Mesendoderm (in vitro differentiated cells): ENCODE results near the gene IQGAP3.

Experiments
- DNase-seq: peaks from one replicate; pipeline ENCODE4 v3.0.0; 2013
- H2AK5ac ChIP-seq: 2 replicates; pipeline ENCODE4 v1.6.1; 2013; ENCODE audit warnings: low read length, inconsistent platforms
- H2BK120ac ChIP-seq: 2 replicates; pipeline ENCODE4 v1.6.1; 2013; ENCODE audit warnings: low read depth, mild to moderate bottlenecking, low read length, moderate library complexity, mixed read lengths
- H2BK15ac ChIP-seq: replicated peaks from 2 replicates; pipeline ENCODE4 v1.6.1; 2013; ENCODE audit warnings: low read depth, mild to moderate bottlenecking, moderate library complexity
- H2BK5ac ChIP-seq: 2 replicates; pipeline ENCODE4 v1.6.1; 2013; ENCODE audit warnings: low read length, inconsistent platforms
- H3K18ac ChIP-seq: 2 replicates; pipeline ENCODE4 v1.6.1; 2013; ENCODE audit warnings: mild to moderate bottlenecking, low read length, mixed read lengths
- H3K23ac ChIP-seq: one replicate; pipeline ENCODE4 v1.6.1; 2013; ENCODE audit warnings: low read length
- H3K27ac ChIP-seq: 2 replicates; pipeline ENCODE4 v1.5.1; 2013; ENCODE audit warnings: low read depth, mild to moderate bottlenecking, inconsistent platforms, low read length, moderate library complexity
- H3K27me3 ChIP-seq: 2 replicates; pipeline ENCODE4 v1.6.1; 2013; ENCODE audit warnings: low read length, control low read depth, mild to moderate bottlenecking, inconsistent platforms; ENCODE audit not compliant: insufficient read depth, poor library complexity
- H3K36me3 ChIP-seq: 2 replicates; pipeline ENCODE4 v1.6.1; 2013; ENCODE audit warnings: low read length, inconsistent platforms; ENCODE audit not compliant: control insufficient read depth, insufficient read depth
- H3K4ac ChIP-seq: one replicate; pipeline ENCODE4 v1.6.1; 2013; ENCODE audit warnings: low read depth, mild to moderate bottlenecking, low read length, moderate library complexity
- H3K4me1 ChIP-seq: 2 replicates; pipeline ENCODE4 v1.6.1; 2013; ENCODE audit warnings: low read depth, low read length, inconsistent platforms; ENCODE audit not compliant: control insufficient read depth
- H3K4me2 ChIP-seq: 2 replicates; pipeline ENCODE4 v1.6.1; 2013; ENCODE audit warnings: low read length
- H3K4me3 ChIP-seq: 2 replicates; pipeline ENCODE4 v1.5.1; 2013; ENCODE audit warnings: mild to moderate bottlenecking, low read length
- H3K56ac ChIP-seq: one replicate; pipeline ENCODE4 v1.6.1; 2013; ENCODE audit warnings: low read length
- H3K79me1 ChIP-seq: 2 replicates; pipeline ENCODE4 v1.6.1; 2013; ENCODE audit warnings: low read length, inconsistent platforms
- H3K79me2 ChIP-seq: 2 replicates; pipeline ENCODE4 v1.6.1; 2013; ENCODE audit warnings: mild to moderate bottlenecking, low read length; ENCODE audit not compliant: control insufficient read depth, insufficient read depth
- H3K9ac ChIP-seq: 2 replicates; pipeline ENCODE4 v1.6.1; 2013; ENCODE audit warnings: low read length, inconsistent platforms
- H4K5ac ChIP-seq: one replicate; pipeline ENCODE4 v1.6.1; 2013; ENCODE audit warnings: low read length
- H4K8ac ChIP-seq: one replicate; pipeline ENCODE4 v1.6.1; 2013; ENCODE audit warnings: low read depth, mild to moderate bottlenecking, control low read depth, low read length, moderate library complexity
- WGBS: extraction: QIAGEN DNeasy Blood & Tissue Kit; methylation state at CpG from one replicate; pipeline ENCODE4 v1.1.7; 2013; ENCODE audit warnings: low lambda C conversion rate, missing lambda C conversion rate; ENCODE audit not compliant: insufficient coverage; ENCODE audit errors: extremely low coverage; 5-methylcytosine and 5-hydroxymethylcytosine counted together

The IQGAP3 gene

GRCh38 chr1:156528875-156529425 lies 43.4 kb downstream of the IQGAP3 start:
- Histone ChIP-seq H4K8ac (no peak overlapping the region), H2BK5ac (no peak overlapping the region), H4K5ac (no peak overlapping the region), H3K9ac (no peak overlapping the region), H3K23ac (no peak overlapping the region), H3K18ac (no peak overlapping the region), H2AK5ac (no peak overlapping the region), H2BK120ac (no peak overlapping the region), H3K4me2 (no peak overlapping the region), H3K56ac (no peak overlapping the region), H3K4ac (no peak overlapping the region), H3K27ac (no peak overlapping the region), H3K79me2 (no peaks in the 10 kb centered on the region), H2BK15ac (no peak overlapping the region), H3K36me3 (peaks cover 19% of the 10 kb centered on the region), H3K79me1 (no peaks in the 10 kb centered on the region), H3K4me1 (no peaks in the 10 kb centered on the region), H3K27me3 (no peaks in the 10 kb centered on the region), H3K4me3 (no peak overlapping the region)
- no peak for DNase-seq
- WGBS: no CpG with 5 or more reads among the region's 8 CpGs

- Histone ChIP-seq H3K79me2 (no peaks in the 10 kb centered on the region), H3K18ac (no peak overlapping the region), H2BK5ac (no peak overlapping the region), H3K36me3 (peaks cover 15% of the 10 kb centered on the region), H2AK5ac (no peak overlapping the region), H3K4ac (no peak overlapping the region), H4K8ac (no peak overlapping the region), H3K79me1 (no peaks in the 10 kb centered on the region), H3K9ac (no peak overlapping the region), H3K4me1 (no peaks in the 10 kb centered on the region), H3K4me3 (no peak overlapping the region), H3K23ac (no peak overlapping the region), H2BK15ac (no peak overlapping the region), H3K4me2 (no peak overlapping the region), H4K5ac (no peak overlapping the region), H3K27me3 (no peaks in the 10 kb centered on the region), H2BK120ac (no peak overlapping the region), H3K27ac (no peak overlapping the region), H3K56ac (no peak overlapping the region)
- no CpG with 5 or more reads among the region's 5 CpGs for whole genome bisulfite sequencing
- no peak for DNase-seq
Measured at GRCh38 chr1:156528231-156528630, 44.1 kb downstream of the IQGAP3 start.

- Histone ChIP-seq H3K4me2 (no peak overlapping the region), H3K4ac (no peak overlapping the region), H2BK120ac (no peak overlapping the region), H3K4me3 (no peak overlapping the region), H2AK5ac (no peak overlapping the region), H3K27ac (no peak overlapping the region), H3K79me2 (no peaks in the 10 kb centered on the region), H3K9ac (no peak overlapping the region), H3K56ac (no peak overlapping the region), H3K4me1 (no peaks in the 10 kb centered on the region), H3K23ac (no peak overlapping the region), H4K8ac (no peak overlapping the region), H4K5ac (no peak overlapping the region), H3K18ac (no peak overlapping the region), H3K79me1 (no peaks in the 10 kb centered on the region), H2BK5ac (no peak overlapping the region), H3K27me3 (no peaks in the 10 kb centered on the region), H2BK15ac (no peak overlapping the region), H3K36me3 (peaks cover 14% of the 10 kb centered on the region)
- no CpG with 5 or more reads among the region's 2 CpGs for WGBS
- no peak for DNase-seq
Measured at GRCh38 chr1:156527584-156527983, 44.8 kb downstream of the IQGAP3 start.

DNA sequence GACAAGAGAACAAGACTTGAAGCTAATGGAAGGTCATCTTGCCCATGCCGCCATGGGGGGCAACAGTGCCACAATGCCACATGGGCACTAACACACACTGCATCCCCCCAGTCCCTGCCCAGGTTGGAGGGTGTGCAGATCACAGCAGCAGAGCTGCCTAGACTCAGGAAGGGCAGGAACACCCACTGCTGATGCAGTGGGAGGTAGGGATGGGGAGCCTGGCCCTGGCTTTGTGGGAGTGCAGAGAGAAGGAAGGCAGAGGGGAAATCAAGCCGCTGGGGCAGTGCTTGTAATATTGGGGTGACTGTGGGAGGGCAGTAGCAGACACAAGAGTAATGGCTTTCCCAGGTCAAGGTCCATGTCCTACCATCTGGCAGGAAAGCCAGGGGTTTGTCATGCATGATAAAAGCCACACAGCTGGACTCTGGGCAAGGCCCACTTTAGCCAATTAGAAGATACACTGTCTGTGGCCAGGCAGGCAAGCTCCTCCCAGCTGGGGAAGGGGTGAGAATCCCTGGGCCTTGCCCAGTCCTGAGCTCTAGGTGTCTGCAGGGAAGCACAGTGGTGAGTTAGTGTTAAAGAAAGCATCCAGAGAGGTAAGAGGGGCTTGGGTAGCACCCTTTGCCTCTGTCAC lies 46.4 kb downstream of the IQGAP3 start:
- H4K8ac ChIP-seq: no peak overlapping the region
- peaks cover 11% of the 10 kb centered on the region for H3K36me3 ChIP-seq
- no peaks in the 10 kb centered on the region for H3K4me1 ChIP-seq
- no peak overlapping the region for H3K4me3 ChIP-seq
- H3K9ac ChIP-seq: no peak overlapping the region
- no CpG with 5 or more reads among the region's 2 CpGs for WGBS
- no peak overlapping the region for H2BK5ac ChIP-seq
- H3K79me2 ChIP-seq: no peaks in the 10 kb centered on the region
- no peak overlapping the region for H3K4me2 ChIP-seq
- H3K27ac ChIP-seq: no peak overlapping the region
- H3K4ac ChIP-seq: no peak overlapping the region
- DNase-seq: no peak
- no peak overlapping the region for H2BK120ac ChIP-seq
- no peak overlapping the region for H4K5ac ChIP-seq
- no peak overlapping the region for H3K56ac ChIP-seq
- H3K18ac ChIP-seq: no peak overlapping the region
- H3K27me3 ChIP-seq: no peaks in the 10 kb centered on the region
- no peak overlapping the region for H2AK5ac ChIP-seq
- H3K23ac ChIP-seq: no peak overlapping the region
- H2BK15ac ChIP-seq: no peak overlapping the region
- H3K79me1 ChIP-seq: no peaks in the 10 kb centered on the region

DNA sequence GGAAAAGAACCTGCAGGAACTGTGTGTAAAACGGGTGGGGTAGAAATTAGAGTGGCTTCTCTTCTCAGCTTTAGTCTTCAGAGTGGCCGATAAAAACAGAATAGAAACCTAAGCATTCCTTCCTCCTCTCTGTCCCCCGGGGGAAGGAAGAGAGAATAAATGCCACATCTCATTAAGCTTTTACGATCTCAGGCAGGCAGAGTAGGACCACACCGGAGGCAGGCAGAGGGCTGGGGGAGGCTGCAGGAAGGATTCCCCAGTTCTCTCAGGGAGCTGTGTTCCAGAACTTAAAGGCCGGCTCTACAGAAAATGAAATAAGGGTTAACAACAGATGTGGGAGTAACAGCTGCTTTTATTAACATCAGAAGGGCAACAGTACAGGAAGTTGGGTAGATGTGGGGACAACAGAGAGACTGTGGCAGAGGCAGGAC lies 47.3 kb downstream of the IQGAP3 start:
- DNase-seq: no peak
- WGBS: no CpG with 5 or more reads among the region's 6 CpGs

DNA sequence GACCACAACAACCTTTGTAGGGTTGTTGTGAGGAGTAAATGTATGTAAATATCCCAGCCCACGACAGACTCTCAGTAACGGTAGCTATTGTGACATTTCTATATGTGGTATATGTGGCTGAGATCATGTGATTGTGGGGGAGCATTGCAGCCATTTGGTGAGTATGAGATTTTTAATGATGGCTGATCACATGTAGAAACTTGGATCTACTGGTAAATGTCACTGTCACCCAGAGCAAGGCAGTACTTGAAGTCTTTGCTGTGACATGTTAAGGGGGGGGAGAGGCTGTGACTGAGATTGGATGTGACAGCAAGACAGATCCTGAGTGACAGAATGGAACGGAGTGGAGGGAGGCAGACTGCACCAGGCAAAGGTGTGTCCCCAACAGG lies 47.9 kb downstream of the IQGAP3 start:
- Histone ChIP-seq H2AK5ac (no peak overlapping the region), H3K56ac (no peak overlapping the region), H2BK5ac (no peak overlapping the region), H3K79me1 (no peaks in the 10 kb centered on the region), H3K23ac (no peak overlapping the region), H4K8ac (no peak overlapping the region), H3K4me1 (no peaks in the 10 kb centered on the region), H4K5ac (no peak overlapping the region), H3K4me2 (no peak overlapping the region), H3K27ac (no peak overlapping the region), H3K36me3 (peaks cover 10% of the 10 kb centered on the region), H3K18ac (no peak overlapping the region), H2BK15ac (no peak overlapping the region), H3K9ac (no peak overlapping the region), H3K4ac (no peak overlapping the region), H3K79me2 (no peaks in the 10 kb centered on the region), H3K4me3 (no peak overlapping the region), H3K27me3 (no peaks in the 10 kb centered on the region), H2BK120ac (no peak overlapping the region)
- no peak for DNase-seq
- WGBS: no CpG with 5 or more reads among the region's 3 CpGs

More for the DNA sequence above, 47.3 kb downstream of the IQGAP3 start:
- H3K79me1 ChIP-seq: no peaks in the 10 kb centered on the region
- no peak overlapping the region for H3K4me3 ChIP-seq
- no peak overlapping the region for H3K27ac ChIP-seq
- H3K18ac ChIP-seq: no peak overlapping the region
- H2BK5ac ChIP-seq: no peak overlapping the region
- no peak overlapping the region for H4K5ac ChIP-seq
- H2BK120ac ChIP-seq: no peak overlapping the region
- H3K4me2 ChIP-seq: no peak overlapping the region
- H3K4ac ChIP-seq: no peak overlapping the region
- no peak overlapping the region for H2BK15ac ChIP-seq
- H4K8ac ChIP-seq: no peak overlapping the region
- H3K56ac ChIP-seq: no peak overlapping the region
- peaks cover 10% of the 10 kb centered on the region for H3K36me3 ChIP-seq
- no peaks in the 10 kb centered on the region for H3K4me1 ChIP-seq
- H3K9ac ChIP-seq: no peak overlapping the region
- no peaks in the 10 kb centered on the region for H3K27me3 ChIP-seq
- no peak overlapping the region for H3K23ac ChIP-seq
- no peaks in the 10 kb centered on the region for H3K79me2 ChIP-seq
- no peak overlapping the region for H2AK5ac ChIP-seq
